CD14-positive monocyte (primary cell): ENCODE data around the gene PTGIR. TPM values are rescaled to one million over a fixed set of nuclear protein-coding genes. Genes with fewer than 3 reads are reported as not detected.

Experiments
- DNase-seq, 3 donors: peaks; one replicate each; pipeline ENCODE4 v3.0.0-alpha.2; 2011 to 2022
- H2AFZ ChIP-seq: 2 replicates; pipeline ENCODE4 v1.6.0; 2012; ENCODE audit warnings: mild to moderate bottlenecking, low read depth, low read length, inconsistent platforms; ENCODE audit not compliant: insufficient read depth, poor library complexity, severe bottlenecking
- H3K27ac ChIP-seq, 2 donors: 1 replicate in 1 of 2; 2 replicates in 1 of 2; pipeline ENCODE4 v1.5.1; 2012 to 2013; ENCODE audit warnings: low read length in 2 of 2, control low read depth in 1 of 2, inconsistent platforms in 1 of 2, low read depth in 1 of 2, mild to moderate bottlenecking in 1 of 2
- H3K27me3 ChIP-seq, 2 donors: one replicate each; pipeline versions ENCODE4 v1.6.0 to v1.6.1; 2011 to 2013; ENCODE audit warnings: low read length in 2 of 2; ENCODE audit not compliant: control insufficient read depth in 2 of 2, insufficient read depth in 2 of 2
- H3K36me3 ChIP-seq, 2 donors: replicated peaks in 1 of 2; 1 replicate in 1 of 2; 2 replicates in 1 of 2; pipeline versions ENCODE4 v1.5.1 to v1.6.1; 2012 to 2013; ENCODE audit warnings: low read length in 2 of 2, control low read depth in 1 of 2, inconsistent platforms in 1 of 2, mild to moderate bottlenecking in 1 of 2; ENCODE audit not compliant: insufficient read depth in 2 of 2, control insufficient read depth in 1 of 2
- H3K4me1 ChIP-seq, 2 donors: 1 replicate in 1 of 2; 2 replicates in 1 of 2; pipeline versions ENCODE4 v1.5.1 to v1.6.1; 2012 to 2013; ENCODE audit warnings: low read length in 2 of 2, control low read depth in 1 of 2, inconsistent platforms in 1 of 2, mild to moderate bottlenecking in 1 of 2, moderate library complexity in 1 of 2; ENCODE audit not compliant: insufficient read depth in 2 of 2, control insufficient read depth in 1 of 2
- H3K4me2 ChIP-seq: replicated peaks from 2 replicates; pipeline ENCODE3; 2012; ENCODE audit warnings: low read length, moderate library complexity, mild to moderate bottlenecking; ENCODE audit not compliant: poor library complexity, severe bottlenecking; ENCODE audit errors: extremely low read depth
- H3K4me3 ChIP-seq, 3 experiments: fragments of 200-600 bp in 1 of 3; sonication (generic) in 1 of 3; replicated peaks in 1 of 3; 1 replicate in 2 of 3; 2 replicates in 1 of 3; pipeline ENCODE4 v1.5.1; 2011 to 2013; ENCODE audit warnings: low read length in 3 of 3, mild to moderate bottlenecking in 3 of 3, control low read depth in 2 of 3, low read depth in 2 of 3, inconsistent platforms in 1 of 3, moderate library complexity in 1 of 3
- H3K79me2 ChIP-seq: 2 replicates; pipeline ENCODE4 v1.6.0; 2012; ENCODE audit warnings: mild to moderate bottlenecking, control low read depth, inconsistent platforms, low read length, moderate library complexity; ENCODE audit not compliant: insufficient read depth
- H3K9ac ChIP-seq: 2 replicates; pipeline ENCODE4 v1.6.0; 2017; ENCODE audit warnings: low read length, mild to moderate bottlenecking; ENCODE audit not compliant: insufficient read depth, poor library complexity, severe bottlenecking
- H3K9me3 ChIP-seq, 2 donors: replicated peaks in 1 of 2; 1 replicate in 1 of 2; 2 replicates in 1 of 2; pipeline versions ENCODE4 v1.5.1 to v1.6.1; 2012 to 2013; ENCODE audit warnings: low read length in 2 of 2, control low read depth in 1 of 2; ENCODE audit not compliant: control insufficient read depth in 1 of 2, insufficient read depth in 1 of 2
- H4K20me1 ChIP-seq: 2 replicates; pipeline ENCODE4 v1.6.0; 2012; ENCODE audit warnings: mild to moderate bottlenecking, low read length, control low read depth, moderate library complexity; ENCODE audit not compliant: insufficient read depth
- H3K27ac Mint-ChIP-seq, 7 donors: one replicate each; pipeline ENCODE4 v1.8.0; 2020; ENCODE audit warnings: mild to moderate bottlenecking in 7 of 7, mixed read lengths in 7 of 7, moderate library complexity in 6 of 7, inconsistent platforms in 2 of 7
- H3K27me3 Mint-ChIP-seq, 3 donors: one replicate each; pipeline ENCODE4 v1.8.0; 2021 to 2022; ENCODE audit warnings: low read depth in 3 of 3, mild to moderate bottlenecking in 3 of 3, mixed read lengths in 3 of 3, moderate library complexity in 3 of 3, inconsistent platforms in 1 of 3
- H3K36me3 Mint-ChIP-seq, 2 donors: one replicate each; pipeline ENCODE4 v1.8.0; 2020; ENCODE audit warnings: mixed read lengths in 2 of 2, inconsistent platforms in 1 of 2, mild to moderate bottlenecking in 1 of 2
- H3K4me1 Mint-ChIP-seq: one replicate; pipeline ENCODE4 v1.8.0; 2020; ENCODE audit warnings: mild to moderate bottlenecking, mixed read lengths
- H3K4me3 Mint-ChIP-seq, 2 donors: one replicate each; pipeline ENCODE4 v1.8.0; 2020; ENCODE audit warnings: mild to moderate bottlenecking in 2 of 2, mixed read lengths in 2 of 2, moderate library complexity in 1 of 2
- H3K9me3 Mint-ChIP-seq, 7 donors: one replicate each; pipeline ENCODE4 v1.8.0; 2020 to 2022; ENCODE audit warnings: mixed read lengths in 7 of 7, mild to moderate bottlenecking in 6 of 7, moderate library complexity in 6 of 7, inconsistent platforms in 2 of 7
- CTCF ChIP-seq: fragments of 200-600 bp; IDR thresholded peaks from one replicate; pipeline ENCODE4 v1.8.0; 2022; ENCODE audit warnings: antibody characterized with exemption, mild to moderate bottlenecking
- WGBS: methylation state at CpG from one replicate; pipeline ENCODE4 v1.1.5; 2013; ENCODE audit warnings: missing lambda C conversion rate; ENCODE audit not compliant: insufficient coverage; 5-methylcytosine and 5-hydroxymethylcytosine counted together
- intact Hi-C, 2 donors: fragments of 100-400 bp; cut with micrococcal nuclease; formaldehyde crosslinking; loops; one replicate each; pipeline versions ENCODE4 v1.15.0 to v1.15.1; 2023
- polyA plus RNA-seq, 3 donors: library from polyadenylated mRNA; depleted of rRNA in 1 of 3; unstranded in 2 of 3; stranded (reverse) in 1 of 3; fragments of 300-500 nt in 2 of 3; fragments of >200 nt in 1 of 3; fragmentation: Illumina TruSeq in 2 of 3; gene quantifications; 1 replicate in 2 of 3; 2 replicates in 1 of 3; pipeline ENCODE4 v1.2.3, GENCODE V29; 2012 to 2021

PTGIR gene
- polyA plus RNA-seq, 3 donors, result 12.8 to 51.2 (median 14.1) TPM

GRCh38 chr19:46621191-46622117, 3.4 kb downstream of the PTGIR start:
- Histone ChIP-seq H3K9ac (no peak overlapping the region), H3K4me3 (peak overlapping the region in 1 of 3 experiments; percentile 8), H4K20me1 (no peaks in the 10 kb centered on the region), H3K27me3 (peaks cover 0 to 4% of the 10 kb centered on the region in 2 donors), H2AFZ (no peak overlapping the region), H3K79me2 (peaks cover 6% of the 10 kb centered on the region), H3K36me3 (peaks cover 0 to 4% of the 10 kb centered on the region in 2 donors), H3K9me3 (no peaks in the 10 kb centered on the region), H3K4me1 (peaks cover 90 to 99% of the 10 kb centered on the region in 2 donors), H3K4me2 (peak overlapping the region; percentile 6), H3K27ac (peak overlapping the region in 1 of 2 donors; percentile 84)
- no peak for DNase-seq
- 92% methylated on average over 24 of the region's 32 CpGs for WGBS
- TF ChIP-seq CTCF, result no peak
- H3K27me3 Mint-ChIP-seq, result peaks cover 13 to 16% (median 15%) of the 10 kb centered on the region in 3 donors
- intact Hi-C loops, result no loop called here
- peaks cover 26 to 27% of the 10 kb centered on the region in 2 donors for H3K36me3 Mint-ChIP-seq
- H3K9me3 Mint-ChIP-seq, result peaks cover 0 to 5% (median 0%) of the 10 kb centered on the region in 7 donors
- peak overlapping the region; percentile 23 to 57 for H3K4me3 Mint-ChIP-seq
- H3K27ac Mint-ChIP-seq, result peak overlapping the region; percentile 73 to 96 (median 94)
- peaks cover 83% of the 10 kb centered on the region for H3K4me1 Mint-ChIP-seq

DNA sequence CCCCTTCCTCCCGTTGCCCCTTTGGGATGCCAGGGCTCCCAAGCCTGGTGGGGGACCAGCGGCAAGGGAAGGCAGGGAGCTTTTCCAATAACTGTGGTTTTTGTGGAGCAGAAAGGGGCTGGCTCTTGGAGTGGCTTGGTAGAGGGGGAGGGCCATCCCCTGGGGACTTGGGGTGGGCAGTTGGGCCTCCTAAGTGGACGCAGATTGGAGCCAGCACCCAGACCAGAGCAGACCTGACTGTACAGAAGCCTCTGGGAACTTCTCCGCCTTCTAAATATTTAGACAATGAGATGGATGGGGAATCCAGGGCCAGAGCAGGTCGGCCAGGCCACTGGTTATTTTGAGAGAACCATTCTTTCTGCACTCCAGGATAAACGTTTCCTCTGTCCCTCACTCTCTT, 4.2 kb downstream of the PTGIR start:
- DNase-seq, result no peak

More for the DNA sequence above, 4.2 kb downstream of the PTGIR start:
- H3K9me3 ChIP-seq, result no peaks in the 10 kb centered on the region
- peaks cover 0 to 4% of the 10 kb centered on the region in 2 donors for H3K36me3 ChIP-seq
- WGBS, result 83% methylated on average over 3 of the region's 6 CpGs
- peak overlapping the region in 1 of 3 experiments; percentile 46 for H3K4me3 ChIP-seq
- no peak overlapping the region for H2AFZ ChIP-seq
- H3K79me2 ChIP-seq, result peaks cover 6% of the 10 kb centered on the region
- no peak overlapping the region for H3K4me3 Mint-ChIP-seq
- no peak for TF ChIP-seq CTCF
- peak overlapping the region; percentile 58 for H3K9ac ChIP-seq
- H3K4me1 Mint-ChIP-seq, result peaks cover 76% of the 10 kb centered on the region
- no peaks in the 10 kb centered on the region for H4K20me1 ChIP-seq
- H3K36me3 Mint-ChIP-seq, result peaks cover 26 to 29% of the 10 kb centered on the region in 2 donors
- intact Hi-C loops, result no loop called here
- H3K4me1 ChIP-seq, result peaks cover 82 to 92% of the 10 kb centered on the region in 2 donors
- peaks cover 0 to 5% (median 0%) of the 10 kb centered on the region in 7 donors for H3K9me3 Mint-ChIP-seq
- H3K27me3 ChIP-seq, result peaks cover 0 to 9% of the 10 kb centered on the region in 2 donors
- peak overlapping the region; percentile 91 to 96 (median 94) for H3K27ac Mint-ChIP-seq
- peaks cover 18 to 22% (median 21%) of the 10 kb centered on the region in 3 donors for H3K27me3 Mint-ChIP-seq
- H3K27ac ChIP-seq, result peak overlapping the region; percentile 84 to 91
- peak overlapping the region; percentile 47 for H3K4me2 ChIP-seq
